K562 (cell line): ENCODE results near the gene SEMA3C.

ENCODE experiments used
- PREB ChIP-seq: sonication (generic); formaldehyde crosslinking; IDR thresholded peaks from 2 replicates; pipeline ENCODE4 v1.8.1; 2023; ENCODE audit warnings: mild to moderate bottlenecking, missing genetic modification reagents
- TBP ChIP-seq: optimal IDR thresholded peaks from 2 replicates; pipeline ENCODE3; 2011; ENCODE audit warnings: low read depth, low read length, improper control_type of control experiment
- TSC22D4 ChIP-seq: fragments of 450-650 bp; IDR thresholded peaks from 2 replicates; pipeline ENCODE4 v1.6.1; 2016; ENCODE audit warnings: missing genetic modification characterization, missing biosample characterization, control low read depth
- TF ChIP-seq, protein P1 (sequence below), 3 experiments: IDR thresholded peaks in 2 of 3; conservative IDR thresholded peaks in 1 of 3; 2 replicates each; pipeline ENCODE4 v1.5.1; 2011 to 2012; ENCODE audit warnings: low read length in 3 of 3, mild to moderate bottlenecking in 3 of 3, control low read depth in 2 of 3, improper control_type of control experiment in 1 of 3, inconsistent platforms in 1 of 3, low read depth in 1 of 3, mixed read lengths in 1 of 3, moderate library complexity in 1 of 3; ENCODE audit not compliant: insufficient read depth in 2 of 3

GRCh38 chr7:80838643-80839042 lies 80.2 kb downstream of the SEMA3C start:
- TF ChIP-seq, protein P1, sequence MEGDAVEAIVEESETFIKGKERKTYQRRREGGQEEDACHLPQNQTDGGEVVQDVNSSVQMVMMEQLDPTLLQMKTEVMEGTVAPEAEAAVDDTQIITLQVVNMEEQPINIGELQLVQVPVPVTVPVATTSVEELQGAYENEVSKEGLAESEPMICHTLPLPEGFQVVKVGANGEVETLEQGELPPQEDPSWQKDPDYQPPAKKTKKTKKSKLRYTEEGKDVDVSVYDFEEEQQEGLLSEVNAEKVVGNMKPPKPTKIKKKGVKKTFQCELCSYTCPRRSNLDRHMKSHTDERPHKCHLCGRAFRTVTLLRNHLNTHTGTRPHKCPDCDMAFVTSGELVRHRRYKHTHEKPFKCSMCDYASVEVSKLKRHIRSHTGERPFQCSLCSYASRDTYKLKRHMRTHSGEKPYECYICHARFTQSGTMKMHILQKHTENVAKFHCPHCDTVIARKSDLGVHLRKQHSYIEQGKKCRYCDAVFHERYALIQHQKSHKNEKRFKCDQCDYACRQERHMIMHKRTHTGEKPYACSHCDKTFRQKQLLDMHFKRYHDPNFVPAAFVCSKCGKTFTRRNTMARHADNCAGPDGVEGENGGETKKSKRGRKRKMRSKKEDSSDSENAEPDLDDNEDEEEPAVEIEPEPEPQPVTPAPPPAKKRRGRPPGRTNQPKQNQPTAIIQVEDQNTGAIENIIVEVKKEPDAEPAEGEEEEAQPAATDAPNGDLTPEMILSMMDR (IDR thresholded peaks at IDR 0.05 in 2 of 3, conservative IDR thresholded peaks at IDR 0.05 in 1 of 3; ENCODE audit: insufficient read depth in 2 of 3, low read depth in 1 of 3, low read length in 3 of 3): no peak
- no peak for TF ChIP-seq TSC22D4 (tag)
- TF ChIP-seq PREB (CRISPR knock-in tag): no peak
- no peak for TF ChIP-seq TBP
